ENCODE results near the gene TARBP1.
A peak's percentile ranks its signal among the peaks of the same experiment; 100 is the strongest.
"Not testable (repeated sequence)": the region's sequence is repeated elsewhere in the genome, so short reads cannot be mapped to it uniquely, and the experiment has no call there.

The TARBP1 gene

DNA sequence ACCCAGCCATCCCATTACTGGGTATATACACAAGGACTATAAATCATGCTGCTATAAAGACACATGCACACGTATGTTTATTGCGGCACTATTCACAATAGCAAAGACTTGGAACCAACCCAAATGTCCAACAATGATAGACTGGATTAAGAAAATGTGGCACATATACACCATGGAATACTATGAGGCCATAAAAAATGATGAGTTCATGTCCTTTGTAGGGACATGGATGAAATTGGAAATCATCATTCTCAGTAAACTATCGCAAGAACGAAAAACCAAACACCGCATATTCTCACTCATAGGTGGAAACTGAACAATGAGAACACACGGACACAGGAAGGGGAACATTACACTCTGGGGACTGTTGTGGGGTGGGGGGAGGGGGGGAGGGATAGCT is 79.5 kb downstream of the TARBP1 start:
- not testable (repeated sequence) for H3K27me3 ChIP-seq (ENCODE audit: control insufficient read depth in 5 of 5, insufficient read depth in 4 of 5, low read length in 5 of 5); H3K9me3 ChIP-seq (ENCODE audit: control insufficient read depth in 5 of 5, low read length in 5 of 5); H3K27ac ChIP-seq (ENCODE audit: low read depth, low read length); H3K36me3 ChIP-seq (ENCODE audit: control insufficient read depth in 5 of 5, insufficient read depth in 5 of 5, low read length in 5 of 5); H3K9ac ChIP-seq (ENCODE audit: low read length in 5 of 5)
- Histone ChIP-seq H3K4me1 (ENCODE audit: control insufficient read depth in 5 of 5, insufficient read depth in 5 of 5, low read length in 5 of 5) (peaks cover 0 to 21% (median 6%) of the 10 kb centered on the region in 5 donors), H3K4me3 (ENCODE audit: low read depth in 1 of 5, low read length in 5 of 5) (peak overlapping the region in 1 of 5 donors; percentile 56)

DNA sequence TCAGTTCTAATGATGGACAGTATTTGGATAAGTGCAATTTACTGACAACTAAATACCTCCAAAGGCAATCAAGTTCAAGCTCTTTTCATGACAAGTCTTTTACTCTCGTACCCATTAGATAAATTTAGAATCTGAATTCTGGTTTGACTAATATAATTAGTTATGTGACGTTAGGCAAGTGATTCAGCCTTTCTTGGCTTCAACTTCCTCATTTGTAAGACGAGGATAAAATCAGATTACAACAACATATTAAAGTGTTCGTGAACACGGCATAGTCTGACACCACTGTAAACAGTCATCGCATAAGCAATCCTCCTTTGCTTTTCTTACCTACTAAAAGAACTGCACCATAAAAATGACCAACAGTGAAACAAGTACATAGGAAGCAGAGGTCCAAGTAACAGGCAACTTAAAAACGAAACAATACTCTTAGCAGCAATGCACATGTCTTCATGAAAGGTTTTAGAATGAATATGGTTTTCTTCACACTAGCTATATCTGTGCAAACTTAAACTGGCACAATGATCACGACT is 80.1 kb downstream of the TARBP1 start:
- Histone ChIP-seq H3K9me3 (ENCODE audit: control insufficient read depth in 5 of 5, low read length in 5 of 5) (no peaks in the 10 kb centered on the region), H3K4me3 (ENCODE audit: low read depth in 1 of 5, low read length in 5 of 5) (peak overlapping the region in 4 of 5 donors; percentile 34 to 56 (median 42)), H3K9ac (ENCODE audit: low read length in 5 of 5) (no peak overlapping the region), H3K27me3 (ENCODE audit: control insufficient read depth in 5 of 5, insufficient read depth in 4 of 5, low read length in 5 of 5) (no peaks in the 10 kb centered on the region), H3K4me1 (ENCODE audit: control insufficient read depth in 5 of 5, insufficient read depth in 5 of 5, low read length in 5 of 5) (peaks cover 0 to 21% (median 6%) of the 10 kb centered on the region in 5 donors), H3K27ac (ENCODE audit: low read depth, low read length) (no peak overlapping the region), H3K36me3 (ENCODE audit: control insufficient read depth in 5 of 5, insufficient read depth in 5 of 5, low read length in 5 of 5) (peaks cover 0 to 5% (median 3%) of the 10 kb centered on the region in 5 donors)

DNA sequence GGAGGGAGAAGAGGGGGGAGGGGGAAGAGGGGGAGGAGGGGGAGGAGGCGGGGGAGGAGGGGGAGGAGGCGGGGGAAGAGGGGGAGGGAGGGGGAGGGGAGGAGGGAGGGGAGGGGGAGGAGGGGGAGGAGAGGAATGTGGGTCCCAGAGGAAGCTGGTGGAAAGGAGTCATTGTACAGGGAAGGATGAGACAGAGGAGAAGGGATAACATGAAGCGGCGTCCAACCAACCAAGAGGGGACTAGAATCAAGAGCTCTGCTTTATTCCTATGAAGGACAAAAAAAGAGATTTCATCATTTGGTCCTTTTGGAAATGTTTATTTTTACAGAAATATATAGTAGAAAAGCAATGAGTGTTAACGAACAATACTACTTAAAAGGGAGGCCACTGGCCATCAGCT is 81.2 kb downstream of the TARBP1 start:
- Histone ChIP-seq H3K4me3 (ENCODE audit: low read depth in 1 of 5, low read length in 5 of 5) (no peak overlapping the region), H3K9me3 (ENCODE audit: control insufficient read depth in 5 of 5, low read length in 5 of 5) (no peaks in the 10 kb centered on the region), H3K36me3 (ENCODE audit: control insufficient read depth in 5 of 5, insufficient read depth in 5 of 5, low read length in 5 of 5) (peaks cover 3 to 12% (median 8%) of the 10 kb centered on the region in 5 donors), H3K9ac (ENCODE audit: low read length in 5 of 5) (no peak overlapping the region), H3K27ac (ENCODE audit: low read depth, low read length) (no peak overlapping the region), H3K4me1 (ENCODE audit: control insufficient read depth in 5 of 5, insufficient read depth in 5 of 5, low read length in 5 of 5) (peaks cover 0 to 21% (median 6%) of the 10 kb centered on the region in 5 donors), H3K27me3 (ENCODE audit: control insufficient read depth in 5 of 5, insufficient read depth in 4 of 5, low read length in 5 of 5) (no peaks in the 10 kb centered on the region)

DNA sequence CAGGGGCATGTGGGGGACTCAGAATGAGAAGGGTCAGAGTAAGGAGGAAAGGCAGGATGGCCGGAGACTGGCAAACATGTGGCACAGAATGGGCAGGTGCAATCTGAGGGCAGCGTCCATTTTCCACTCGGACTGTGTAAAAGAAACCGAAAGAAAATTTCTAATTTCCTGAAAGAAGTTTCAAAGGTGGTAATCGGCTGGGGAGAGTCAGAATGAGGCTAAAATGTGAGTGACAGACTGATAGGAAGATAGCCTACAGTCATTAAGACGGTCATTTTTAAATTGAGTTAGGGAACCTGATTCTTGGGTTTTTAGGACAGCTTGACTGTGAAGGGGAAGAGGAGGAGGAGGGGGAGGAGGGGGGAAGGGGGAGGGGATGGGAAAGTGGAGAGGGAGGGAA is 82.1 kb downstream of the TARBP1 start:
- Histone ChIP-seq H3K4me3 (ENCODE audit: low read depth in 1 of 5, low read length in 5 of 5) (no peak overlapping the region), H3K36me3 (ENCODE audit: control insufficient read depth in 5 of 5, insufficient read depth in 5 of 5, low read length in 5 of 5) (peaks cover 6 to 18% (median 12%) of the 10 kb centered on the region in 5 donors), H3K27me3 (ENCODE audit: control insufficient read depth in 5 of 5, insufficient read depth in 4 of 5, low read length in 5 of 5) (no peaks in the 10 kb centered on the region), H3K9me3 (ENCODE audit: control insufficient read depth in 5 of 5, low read length in 5 of 5) (no peaks in the 10 kb centered on the region), H3K9ac (ENCODE audit: low read length in 5 of 5) (no peak overlapping the region), H3K27ac (ENCODE audit: low read depth, low read length) (no peak overlapping the region), H3K4me1 (ENCODE audit: control insufficient read depth in 5 of 5, insufficient read depth in 5 of 5, low read length in 5 of 5) (peaks cover 0 to 21% (median 6%) of the 10 kb centered on the region in 5 donors)

DNA sequence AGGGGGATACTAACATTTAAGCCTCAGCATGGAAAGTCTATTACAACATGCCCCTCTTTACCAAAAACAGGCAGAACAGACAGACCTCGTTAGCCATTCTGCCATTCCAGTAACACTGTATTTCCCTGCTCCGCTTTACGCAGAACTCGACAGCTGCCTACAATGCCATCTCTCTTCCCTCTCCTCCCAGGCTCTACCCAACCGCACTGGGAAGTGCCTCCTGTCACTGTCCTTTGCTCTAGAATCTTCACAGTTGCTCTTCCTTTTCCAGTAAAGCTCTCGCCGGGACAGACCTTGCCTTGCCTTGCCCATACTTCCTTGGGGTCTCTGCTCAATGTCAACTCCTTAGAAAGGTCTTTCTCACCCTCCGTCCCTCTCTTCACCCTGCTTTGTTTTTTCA is 82.9 kb downstream of the TARBP1 start:
- H3K27ac ChIP-seq (ENCODE audit: low read depth, low read length): no peak overlapping the region
- no peaks in the 10 kb centered on the region for H3K9me3 ChIP-seq (ENCODE audit: control insufficient read depth in 5 of 5, low read length in 5 of 5)
- peaks cover 6 to 24% (median 16%) of the 10 kb centered on the region in 5 donors for H3K36me3 ChIP-seq (ENCODE audit: control insufficient read depth in 5 of 5, insufficient read depth in 5 of 5, low read length in 5 of 5)
- H3K4me3 ChIP-seq (ENCODE audit: low read depth in 1 of 5, low read length in 5 of 5): no peak overlapping the region
- H3K27me3 ChIP-seq (ENCODE audit: control insufficient read depth in 5 of 5, insufficient read depth in 4 of 5, low read length in 5 of 5): no peaks in the 10 kb centered on the region
- peaks cover 0 to 15% (median 5%) of the 10 kb centered on the region in 5 donors for H3K4me1 ChIP-seq (ENCODE audit: control insufficient read depth in 5 of 5, insufficient read depth in 5 of 5, low read length in 5 of 5)
- no peak overlapping the region for H3K9ac ChIP-seq (ENCODE audit: low read length in 5 of 5)

DNA sequence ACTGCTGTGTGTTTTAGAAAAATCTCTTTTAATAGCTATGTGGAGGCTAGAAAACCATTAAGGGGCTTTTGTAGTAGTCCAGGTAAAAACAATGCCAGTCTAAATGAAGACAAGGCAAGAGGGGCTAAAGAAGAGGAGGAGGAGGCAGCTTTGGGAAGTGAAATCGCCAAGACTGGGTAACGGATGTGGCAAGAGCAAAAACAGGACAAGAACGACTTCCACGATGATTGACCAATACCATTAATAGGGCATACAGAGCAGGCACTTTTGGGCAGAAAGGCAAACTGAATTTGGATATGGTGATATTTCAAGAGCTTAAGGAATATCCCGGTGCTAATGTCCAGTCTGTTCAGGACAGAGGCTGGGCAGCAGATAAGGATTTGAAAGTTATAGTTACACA is 83.7 kb downstream of the TARBP1 start:
- H3K36me3 ChIP-seq (ENCODE audit: control insufficient read depth in 5 of 5, insufficient read depth in 5 of 5, low read length in 5 of 5): peaks cover 6 to 28% (median 19%) of the 10 kb centered on the region in 5 donors
- H3K4me3 ChIP-seq (ENCODE audit: low read depth in 1 of 5, low read length in 5 of 5): no peak overlapping the region
- no peaks in the 10 kb centered on the region for H3K9me3 ChIP-seq (ENCODE audit: control insufficient read depth in 5 of 5, low read length in 5 of 5)
- no peak overlapping the region for H3K27ac ChIP-seq (ENCODE audit: low read depth, low read length)
- H3K9ac ChIP-seq (ENCODE audit: low read length in 5 of 5): no peak overlapping the region
- H3K4me1 ChIP-seq (ENCODE audit: control insufficient read depth in 5 of 5, insufficient read depth in 5 of 5, low read length in 5 of 5): peaks cover 0 to 7% (median 0%) of the 10 kb centered on the region in 5 donors
- H3K27me3 ChIP-seq (ENCODE audit: control insufficient read depth in 5 of 5, insufficient read depth in 4 of 5, low read length in 5 of 5): no peaks in the 10 kb centered on the region

DNA sequence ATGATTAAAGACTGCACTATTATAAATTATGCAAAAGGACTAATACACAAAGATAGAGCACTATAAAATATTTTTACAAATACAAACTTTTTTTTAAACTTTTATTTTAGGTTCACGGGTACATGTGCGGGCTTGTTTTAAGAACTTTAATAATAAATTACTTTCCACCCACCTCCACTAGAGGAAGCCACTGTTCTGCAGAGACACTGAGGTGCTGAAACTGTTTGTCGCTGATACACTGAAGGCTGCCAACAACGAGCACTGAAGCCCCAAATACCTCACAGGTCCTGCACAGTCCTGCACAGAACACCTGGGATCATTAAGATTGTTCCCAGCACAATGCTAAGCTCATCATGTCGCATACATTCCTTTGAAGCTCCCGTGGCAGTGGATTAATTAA is 85.8 kb downstream of the TARBP1 start:
- H3K36me3 ChIP-seq (ENCODE audit: control insufficient read depth in 5 of 5, insufficient read depth in 5 of 5, low read length in 5 of 5): peaks cover 6 to 28% (median 19%) of the 10 kb centered on the region in 5 donors
- no peak overlapping the region for H3K9ac ChIP-seq (ENCODE audit: low read length in 5 of 5)
- no peak overlapping the region for H3K4me3 ChIP-seq (ENCODE audit: low read depth in 1 of 5, low read length in 5 of 5)
- no peaks in the 10 kb centered on the region for H3K27me3 ChIP-seq (ENCODE audit: control insufficient read depth in 5 of 5, insufficient read depth in 4 of 5, low read length in 5 of 5)
- H3K4me1 ChIP-seq (ENCODE audit: control insufficient read depth in 5 of 5, insufficient read depth in 5 of 5, low read length in 5 of 5): no peaks in the 10 kb centered on the region
- no peaks in the 10 kb centered on the region for H3K9me3 ChIP-seq (ENCODE audit: control insufficient read depth in 5 of 5, low read length in 5 of 5)
- no peak overlapping the region for H3K27ac ChIP-seq (ENCODE audit: low read depth, low read length)

DNA sequence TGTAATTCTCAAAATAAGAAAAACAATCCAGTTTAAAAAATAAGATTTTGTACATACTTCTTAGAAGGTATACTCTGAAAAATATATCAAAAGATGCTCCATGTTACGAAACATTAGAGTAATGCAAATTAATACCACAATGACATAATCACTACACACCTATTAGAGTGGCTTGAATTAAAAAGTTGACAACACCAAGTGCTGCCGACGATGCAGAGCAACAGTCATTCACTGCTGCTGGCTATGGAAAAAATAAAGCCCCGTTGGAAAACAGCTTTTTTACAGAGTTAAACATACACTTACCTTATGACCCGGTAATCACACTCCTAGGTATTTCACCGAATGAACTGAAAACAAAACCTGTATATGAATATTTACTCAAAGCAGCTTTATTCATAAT is 90.9 kb downstream of the TARBP1 start:
- Histone ChIP-seq H3K9ac (ENCODE audit: low read length in 5 of 5) (no peak overlapping the region), H3K4me1 (ENCODE audit: control insufficient read depth in 5 of 5, insufficient read depth in 5 of 5, low read length in 5 of 5) (no peaks in the 10 kb centered on the region), H3K4me3 (ENCODE audit: low read depth in 1 of 5, low read length in 5 of 5) (no peak overlapping the region), H3K27me3 (ENCODE audit: control insufficient read depth in 5 of 5, insufficient read depth in 4 of 5, low read length in 5 of 5) (no peaks in the 10 kb centered on the region), H3K9me3 (ENCODE audit: control insufficient read depth in 5 of 5, low read length in 5 of 5) (no peaks in the 10 kb centered on the region), H3K27ac (ENCODE audit: low read depth, low read length) (no peak overlapping the region), H3K36me3 (ENCODE audit: control insufficient read depth in 5 of 5, insufficient read depth in 5 of 5, low read length in 5 of 5) (peaks cover 15 to 27% (median 20%) of the 10 kb centered on the region in 5 donors)

DNA sequence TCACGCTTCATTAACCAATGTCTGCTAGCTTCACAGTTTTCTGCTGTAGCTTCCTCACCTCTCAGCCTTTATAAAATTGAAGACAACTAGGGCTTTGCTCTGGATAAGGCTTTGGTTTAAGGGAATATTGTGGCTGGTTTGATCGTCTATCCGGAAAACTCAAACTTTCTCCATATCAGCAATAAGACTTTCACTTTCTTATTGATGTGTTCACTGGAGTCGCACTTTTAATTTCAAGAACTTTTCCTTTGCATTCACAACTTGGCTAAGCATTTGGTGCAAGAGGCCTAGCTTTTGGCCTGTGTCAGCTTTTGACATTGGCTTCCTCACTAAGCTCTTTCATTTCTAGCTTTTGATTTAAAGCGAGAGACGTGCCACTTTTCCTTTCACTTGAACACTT is 92.9 kb downstream of the TARBP1 start:
- no peak overlapping the region for H3K9ac ChIP-seq (ENCODE audit: low read length in 5 of 5)
- no peak overlapping the region for H3K4me3 ChIP-seq (ENCODE audit: low read depth in 1 of 5, low read length in 5 of 5)
- no peak overlapping the region for H3K27ac ChIP-seq (ENCODE audit: low read depth, low read length)
- peaks cover 8 to 19% (median 12%) of the 10 kb centered on the region in 5 donors for H3K36me3 ChIP-seq (ENCODE audit: control insufficient read depth in 5 of 5, insufficient read depth in 5 of 5, low read length in 5 of 5)
- H3K9me3 ChIP-seq (ENCODE audit: control insufficient read depth in 5 of 5, low read length in 5 of 5): no peaks in the 10 kb centered on the region
- no peaks in the 10 kb centered on the region for H3K4me1 ChIP-seq (ENCODE audit: control insufficient read depth in 5 of 5, insufficient read depth in 5 of 5, low read length in 5 of 5)
- H3K27me3 ChIP-seq (ENCODE audit: control insufficient read depth in 5 of 5, insufficient read depth in 4 of 5, low read length in 5 of 5): no peaks in the 10 kb centered on the region

DNA sequence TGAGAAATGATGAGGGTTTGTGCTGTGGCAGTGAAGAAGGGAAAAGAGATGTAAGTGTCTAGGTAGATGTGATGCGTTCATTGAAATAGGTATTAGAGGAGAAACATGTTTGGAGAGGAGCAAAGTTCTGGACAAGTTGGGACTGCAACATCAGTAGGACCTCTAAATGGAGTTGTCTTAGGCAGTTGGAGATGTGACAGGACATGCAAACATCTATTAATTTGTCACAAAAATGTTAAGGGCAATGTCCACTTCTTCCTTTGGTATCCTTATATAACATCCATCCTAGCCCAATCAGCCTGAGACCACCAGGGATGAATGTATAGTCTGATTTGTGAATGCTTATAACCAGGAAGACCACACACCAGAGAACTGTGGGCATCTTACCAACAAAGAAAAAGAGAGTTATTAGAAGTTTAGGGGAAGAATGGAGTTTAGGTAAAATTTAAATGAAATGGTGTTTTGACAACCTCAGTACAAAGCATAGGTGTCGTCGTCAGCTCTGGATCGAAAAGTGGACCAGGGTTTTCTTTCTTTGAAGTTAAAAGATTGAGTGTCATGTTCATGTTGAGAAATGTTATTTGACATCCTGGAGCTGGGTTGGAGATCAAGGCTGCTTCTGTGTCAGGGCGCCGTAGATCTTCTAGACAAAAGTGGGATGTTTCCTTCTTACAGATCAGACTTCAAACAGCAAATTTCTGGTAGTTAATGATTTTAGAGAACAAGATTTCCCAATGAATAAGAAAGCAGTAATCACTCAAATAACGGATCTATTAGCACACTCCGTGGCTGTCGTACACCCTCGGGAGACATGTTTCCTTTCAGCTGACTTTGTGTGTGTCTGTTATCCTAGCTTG is 97.1 kb downstream of the TARBP1 start:
- no peak overlapping the region for H3K9ac ChIP-seq (ENCODE audit: low read length in 5 of 5)
- H3K27me3 ChIP-seq (ENCODE audit: control insufficient read depth in 5 of 5, insufficient read depth in 4 of 5, low read length in 5 of 5): no peaks in the 10 kb centered on the region
- H3K4me3 ChIP-seq (ENCODE audit: low read depth in 1 of 5, low read length in 5 of 5): no peak overlapping the region
- no peak overlapping the region for H3K27ac ChIP-seq (ENCODE audit: low read depth, low read length)
- no peaks in the 10 kb centered on the region for H3K9me3 ChIP-seq (ENCODE audit: control insufficient read depth in 5 of 5, low read length in 5 of 5)
- H3K36me3 ChIP-seq (ENCODE audit: control insufficient read depth in 5 of 5, insufficient read depth in 5 of 5, low read length in 5 of 5): peaks cover 21 to 46% (median 23%) of the 10 kb centered on the region in 5 donors
- no peaks in the 10 kb centered on the region for H3K4me1 ChIP-seq (ENCODE audit: control insufficient read depth in 5 of 5, insufficient read depth in 5 of 5, low read length in 5 of 5)
